CD4-positive, alpha-beta T cell treated with Interleukin-17A for 4 hours (primary cell): Measurements from ENCODE around the gene TCEA3.
A peak's percentile ranks its signal among the peaks of the same experiment; 100 is the strongest.

Experiments
- DNase-seq: peaks from one replicate; pipeline ENCODE4 v3.0.0-alpha.2; 2020; ENCODE audit warnings: mixed read lengths

TCEA3 gene

GRCh38 chr1:23420778-23421177 lies 3.8 kb downstream of the TCEA3 start:
- no peak for DNase-seq

DNA sequence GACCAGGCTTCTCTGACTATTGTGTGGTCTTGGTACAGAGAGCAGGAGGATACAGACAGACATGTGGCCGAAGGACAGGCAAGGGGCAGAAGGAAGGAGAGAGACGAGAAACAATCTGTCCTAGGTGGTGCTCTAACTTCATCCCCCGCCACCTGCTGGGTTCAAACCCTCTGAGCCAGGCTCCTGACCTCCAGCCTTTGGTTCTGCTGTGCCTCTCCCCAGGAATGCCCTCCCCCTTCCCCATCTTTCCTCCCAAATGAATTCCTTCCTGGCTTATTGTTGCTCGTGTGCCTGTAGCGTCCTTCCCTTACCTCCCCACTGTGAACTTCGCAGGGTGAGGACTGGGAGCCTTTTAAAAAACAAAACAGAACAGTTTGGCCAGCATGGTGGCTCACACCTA lies 5.4 kb downstream of the TCEA3 start:
- no peak for DNase-seq

DNA sequence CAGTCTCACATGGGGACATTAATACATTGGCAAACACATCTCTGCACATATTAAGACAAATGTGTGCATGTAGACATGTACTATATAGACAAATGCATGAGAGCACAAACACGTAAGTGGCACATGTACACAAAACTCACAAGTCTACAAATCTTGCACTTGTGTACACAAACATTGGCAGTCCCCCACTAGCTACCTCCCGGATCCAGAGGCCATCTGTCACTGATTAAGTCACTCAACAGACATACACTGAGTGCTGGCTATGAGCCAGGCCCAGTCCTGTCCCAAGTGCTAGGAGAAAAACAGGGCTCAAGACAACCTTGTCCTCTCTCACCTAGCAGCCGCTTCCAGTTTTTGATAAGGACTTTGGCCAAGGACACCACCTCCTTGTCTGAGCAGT lies 7.0 kb downstream of the TCEA3 start:
- DNase-seq, result no peak

- no peak for DNase-seq
Measured at GRCh38 chr1:23416964-23417363, 7.6 kb downstream of the TCEA3 start.

- no peak for DNase-seq
Measured at GRCh38 chr1:23408797-23409290, 15.7 kb downstream of the TCEA3 start.

GRCh38 chr1:23407016-23407630 lies 17.4 kb downstream of the TCEA3 start:
- no peak for DNase-seq

GRCh38 chr1:23405946-23406345 lies 18.6 kb downstream of the TCEA3 start:
- DNase-seq, result no peak

DNA sequence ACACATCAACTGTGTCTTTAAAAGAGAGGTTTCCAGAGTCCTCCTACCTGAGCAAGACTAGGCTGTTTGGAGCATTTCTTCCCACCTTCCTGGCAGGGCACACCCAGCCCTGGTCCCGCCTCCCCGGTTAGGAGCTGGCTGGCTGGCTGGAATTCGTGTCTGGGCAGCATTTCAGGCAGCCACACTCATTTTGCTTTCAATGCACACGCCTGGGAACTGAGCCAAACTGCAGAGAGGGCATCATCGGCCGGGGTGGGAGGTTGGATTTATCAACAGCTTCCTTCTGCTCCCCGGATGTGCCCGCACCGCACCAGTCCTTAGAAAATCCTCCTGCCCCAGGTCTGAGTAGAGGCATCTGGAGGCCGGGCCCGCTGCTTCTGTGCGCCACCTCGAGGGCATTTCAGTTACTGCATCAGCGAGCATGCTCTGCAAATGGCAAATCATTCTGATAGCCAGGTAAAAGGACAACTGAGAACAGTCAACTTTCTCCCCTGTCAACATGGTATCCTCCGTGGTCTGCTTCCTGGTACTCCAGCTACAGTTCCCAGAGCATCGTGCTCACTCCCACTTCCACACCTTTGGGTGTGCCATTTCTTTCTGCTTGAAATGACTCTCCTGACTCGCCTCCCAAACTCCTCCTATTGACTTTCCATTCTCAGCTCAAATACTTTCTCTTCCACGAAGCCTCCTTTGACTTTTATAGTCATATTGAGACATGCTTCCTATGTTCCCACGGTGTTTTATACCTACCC lies 20.6 kb downstream of the TCEA3 start:
- DNase-seq, result peak; percentile 85

GRCh38 chr1:23403355-23403734 lies 21.2 kb downstream of the TCEA3 start:
- no peak for DNase-seq

- no peak for DNase-seq
Measured at GRCh38 chr1:23403038-23403336, 21.6 kb downstream of the TCEA3 start.

DNA sequence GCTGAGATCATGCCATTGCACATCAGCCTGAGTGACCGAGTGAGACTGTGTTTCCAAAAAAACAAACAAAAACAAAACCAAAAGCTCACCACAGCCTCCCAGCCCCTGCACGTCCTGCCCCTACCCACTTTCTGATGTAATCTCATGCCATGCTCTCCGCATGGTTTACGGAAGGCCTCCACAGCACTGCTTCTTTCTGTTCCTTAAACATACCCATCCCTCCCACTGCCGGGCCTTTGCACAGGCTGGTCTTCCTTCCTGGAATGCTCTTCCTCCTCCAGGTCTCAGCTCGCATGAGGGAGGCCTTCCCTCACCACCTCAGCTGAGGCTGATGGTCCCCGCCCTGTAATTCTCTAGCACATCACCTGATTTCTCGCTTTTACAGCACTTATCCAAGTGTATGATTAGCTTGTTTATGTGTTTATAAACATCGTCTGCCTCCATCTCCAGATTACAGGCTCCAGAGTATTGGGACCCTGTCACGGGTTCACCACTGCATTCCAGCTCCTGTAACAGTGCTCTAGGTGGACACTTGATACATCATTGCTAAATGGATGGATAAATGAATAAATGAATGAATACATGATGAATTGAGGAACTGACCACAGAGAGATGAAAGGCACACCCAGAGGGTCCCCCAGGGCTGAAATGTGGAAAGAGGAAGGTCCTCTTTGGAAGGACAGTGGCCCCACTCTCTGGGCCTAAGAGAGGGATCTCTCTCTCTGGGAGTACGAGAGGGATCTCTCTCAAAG lies 22.1 kb downstream of the TCEA3 start:
- no peak for DNase-seq

- no peak for DNase-seq
Measured at GRCh38 chr1:23401313-23401712, 23.2 kb downstream of the TCEA3 start.

- DNase-seq, result no peak
Measured at GRCh38 chr1:23400324-23401114, 24.0 kb downstream of the TCEA3 start.

GRCh38 chr1:23399229-23399628 lies 25.3 kb downstream of the TCEA3 start:
- DNase-seq, result no peak

- DNase-seq, result no peak
Measured at GRCh38 chr1:23397908-23398307, 26.6 kb downstream of the TCEA3 start.

- DNase-seq, result no peak
Measured at GRCh38 chr1:23396380-23396779, 28.2 kb downstream of the TCEA3 start.

DNA sequence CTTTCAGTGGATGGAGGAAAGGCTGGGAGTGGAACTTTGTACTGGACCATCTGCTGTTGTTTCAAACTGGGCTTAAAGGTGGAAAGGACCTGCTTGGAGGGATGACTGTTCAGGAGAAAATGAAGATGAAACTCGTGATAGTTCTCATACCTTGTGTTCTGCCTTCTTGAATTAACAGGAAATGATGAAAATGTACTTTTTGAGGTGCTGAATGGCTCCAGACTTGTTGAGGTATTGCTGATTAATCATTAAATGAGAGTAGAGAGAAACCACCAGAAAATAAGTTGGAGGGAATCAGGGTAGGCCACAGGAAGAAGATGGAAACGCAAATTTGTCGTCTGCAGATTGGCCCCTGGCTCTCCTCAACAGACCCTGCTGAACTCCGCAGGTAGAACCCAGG lies 28.7 kb downstream of the TCEA3 start:
- no peak for DNase-seq

DNA sequence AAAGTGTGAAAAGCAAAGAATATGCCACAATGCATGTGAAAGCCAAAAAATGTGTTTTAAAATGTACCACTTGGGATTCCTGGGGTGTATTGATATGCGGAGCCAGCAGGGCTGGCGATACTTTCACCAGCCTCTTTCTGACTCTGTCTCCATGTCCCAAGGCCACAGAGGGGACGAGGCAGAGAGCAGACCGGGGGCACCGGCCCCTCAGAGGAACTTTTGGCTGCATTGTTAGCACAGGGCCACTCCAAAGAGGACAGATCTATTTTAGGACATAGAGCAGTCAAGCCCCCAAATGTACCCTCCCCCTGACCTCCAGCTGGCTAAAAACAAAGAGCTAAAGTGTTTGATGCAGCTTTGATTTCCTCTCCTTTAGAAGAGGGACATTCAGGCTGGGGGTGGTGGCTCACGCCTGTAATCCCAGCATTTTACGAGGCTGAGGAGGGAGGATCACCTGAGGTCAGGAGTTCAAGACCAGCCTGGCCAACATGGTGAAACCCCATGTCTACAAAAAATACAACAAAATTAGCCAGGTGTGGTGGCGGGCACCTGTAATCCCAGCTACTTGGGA lies 29.3 kb downstream of the TCEA3 start:
- no peak for DNase-seq

- DNase-seq, result no peak
Measured at GRCh38 chr1:23394684-23395083, 29.9 kb downstream of the TCEA3 start.

DNA sequence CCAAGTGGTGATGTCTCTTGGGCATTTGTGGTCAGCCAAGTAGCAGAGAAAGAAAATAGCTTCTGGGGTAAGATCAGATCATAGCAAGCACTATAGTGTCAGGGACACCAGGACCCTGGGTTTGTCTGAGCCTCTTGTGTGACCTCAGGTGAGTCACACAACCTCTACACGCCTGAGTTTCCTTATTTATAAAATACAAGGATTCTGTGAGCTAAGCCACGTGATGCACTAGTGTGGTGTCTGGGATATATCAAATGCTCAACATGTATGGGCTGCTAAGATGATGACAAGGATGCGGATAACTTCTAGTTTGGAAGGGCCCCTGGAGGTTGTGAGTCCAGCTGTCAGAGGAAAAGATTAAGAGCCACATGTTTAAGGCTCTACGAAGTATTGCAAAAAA lies 30.4 kb downstream of the TCEA3 start:
- no peak for DNase-seq

GRCh38 chr1:23393706-23394105 lies 30.8 kb downstream of the TCEA3 start:
- DNase-seq, result no peak

DNA sequence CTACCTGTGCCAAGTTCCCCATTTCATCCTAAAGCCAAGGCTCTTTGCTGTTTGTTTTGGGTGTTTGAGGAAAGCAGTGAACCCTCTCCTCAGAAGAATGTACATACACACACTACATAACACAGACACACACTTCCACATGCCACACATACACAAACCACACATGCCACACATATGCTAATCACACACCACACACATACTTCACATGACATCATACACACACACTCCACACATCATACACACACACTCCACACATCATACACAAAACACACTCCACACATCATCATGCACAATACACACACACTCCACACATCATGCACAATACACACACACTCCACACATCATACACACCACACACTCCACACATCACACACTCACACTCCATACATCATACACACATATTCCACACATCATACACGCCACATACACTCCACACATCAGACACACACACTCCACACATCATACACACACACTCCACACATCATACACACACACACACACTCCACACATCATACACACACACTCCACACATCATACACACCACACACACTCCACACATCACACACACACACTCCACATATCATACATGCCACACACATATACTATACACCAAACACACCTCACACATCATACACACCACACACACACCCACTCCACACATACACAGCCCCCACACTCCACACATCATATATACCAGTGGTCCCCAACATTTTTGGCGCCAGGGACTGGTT lies 32.3 kb downstream of the TCEA3 start:
- DNase-seq, result no peak
